AG04450 (cell line): ENCODE results near the gene CTRL. TPM values are rescaled to one million over a fixed set of nuclear protein-coding genes. Genes with fewer than 3 reads are reported as not detected.

Experiments
- CTCF ChIA-PET: fragments of 300-600, 350-600 bp; formaldehyde crosslinking; extraction: SDS; loops from one replicate; lab custom pipeline; 2022; ENCODE audit warnings: antibody characterized with exemption, inconsistent platforms; lab: Charles Lee
- POLR2A ChIA-PET: fragments of 350-600 bp; formaldehyde crosslinking; extraction: SDS; loops from one replicate; lab custom pipeline; 2021; ENCODE audit warnings: antibody characterized with exemption, inconsistent platforms; lab: Yijun Ruan, JAX
- DNase-seq: peaks from one replicate; pipeline ENCODE4 v3.0.0-alpha.2; 2011; ENCODE audit warnings: low read depth, low spot score
- H3K27ac ChIP-seq: one replicate; pipeline ENCODE4 v1.5.1; 2012; ENCODE audit warnings: low read depth, low read length, control low read depth
- H3K27me3 ChIP-seq: one replicate; pipeline ENCODE4 v1.6.0; 2012; ENCODE audit warnings: low read length; ENCODE audit not compliant: control insufficient read depth, insufficient read depth
- H3K4me3 ChIP-seq: 2 replicates; pipeline ENCODE4 v1.5.1; 2011; ENCODE audit warnings: mild to moderate bottlenecking, low read depth, low read length, control low read depth
- H3K9me3 ChIP-seq: 2 replicates; pipeline ENCODE4 v1.5.1; 2012; ENCODE audit warnings: low read length; ENCODE audit not compliant: control insufficient read depth, insufficient read depth
- polyA plus RNA-seq: library from polyadenylated mRNA; depleted of rRNA; stranded (reverse); fragments of >200 nt; gene quantifications from 2 replicates; pipeline ENCODE4 v1.2.3, GENCODE V29; 2011
- TF ChIP-seq, protein P1 (sequence below): IDR thresholded peaks from 2 replicates; pipeline ENCODE4 v1.5.1; 2011; ENCODE audit warnings: low read depth, low read length, control low read depth, inconsistent platforms

The CTRL gene
- polyA plus RNA-seq, 1 experiment = 0.14 TPM

GRCh38 chr16:67926181-67926750 is 5.4 kb downstream of the CTRL start:
- POLR2A ChIA-PET = interaction anchor here (0.6 to 0.7 kb wide), 2 partner anchors 20 to 147 kb away, joined by 3 to 4 read pairs; no protein-coding TSS in a partner anchor
- TF ChIP-seq, protein P1, sequence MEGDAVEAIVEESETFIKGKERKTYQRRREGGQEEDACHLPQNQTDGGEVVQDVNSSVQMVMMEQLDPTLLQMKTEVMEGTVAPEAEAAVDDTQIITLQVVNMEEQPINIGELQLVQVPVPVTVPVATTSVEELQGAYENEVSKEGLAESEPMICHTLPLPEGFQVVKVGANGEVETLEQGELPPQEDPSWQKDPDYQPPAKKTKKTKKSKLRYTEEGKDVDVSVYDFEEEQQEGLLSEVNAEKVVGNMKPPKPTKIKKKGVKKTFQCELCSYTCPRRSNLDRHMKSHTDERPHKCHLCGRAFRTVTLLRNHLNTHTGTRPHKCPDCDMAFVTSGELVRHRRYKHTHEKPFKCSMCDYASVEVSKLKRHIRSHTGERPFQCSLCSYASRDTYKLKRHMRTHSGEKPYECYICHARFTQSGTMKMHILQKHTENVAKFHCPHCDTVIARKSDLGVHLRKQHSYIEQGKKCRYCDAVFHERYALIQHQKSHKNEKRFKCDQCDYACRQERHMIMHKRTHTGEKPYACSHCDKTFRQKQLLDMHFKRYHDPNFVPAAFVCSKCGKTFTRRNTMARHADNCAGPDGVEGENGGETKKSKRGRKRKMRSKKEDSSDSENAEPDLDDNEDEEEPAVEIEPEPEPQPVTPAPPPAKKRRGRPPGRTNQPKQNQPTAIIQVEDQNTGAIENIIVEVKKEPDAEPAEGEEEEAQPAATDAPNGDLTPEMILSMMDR = 0 out of 2 replicates have a peak, but pooled peaks have one; percentile 7
- H3K27ac ChIP-seq = peak overlapping the region; percentile 11
- no peak overlapping the region for H3K4me3 ChIP-seq
- CTCF ChIA-PET = interaction anchor here (0.5 to 2.8 kb wide), 4 partner anchors 42 to 405 kb away, joined by 3 to 12 read pairs (median 6); partner anchors contain the start of gene NRN1L
- no peak for DNase-seq
- no peaks in the 10 kb centered on the region for H3K27me3 ChIP-seq
- H3K9me3 ChIP-seq = no peaks in the 10 kb centered on the region

- H3K27me3 ChIP-seq = no peaks in the 10 kb centered on the region
- TF ChIP-seq, protein P1 = no peak
- DNase-seq = no peak
- no peak overlapping the region for H3K4me3 ChIP-seq
- ChIA-PET POLR2A (interaction anchor here (0.7 kb wide), 1 partner anchor 252 kb away, joined by 5 read pairs; no protein-coding TSS in a partner anchor), CTCF (interaction anchor here (0.9 to 2.8 kb wide), 2 partner anchors 40 to 92 kb away, joined by 3 to 12 read pairs; partner anchors contain the start of gene NRN1L)
- H3K9me3 ChIP-seq = no peaks in the 10 kb centered on the region
- no peak overlapping the region for H3K27ac ChIP-seq
These were observed 7.3 kb downstream of the CTRL start for GRCh38 chr16:67924140-67924906.

- Histone ChIP-seq H3K27me3 (no peaks in the 10 kb centered on the region), H3K9me3 (no peaks in the 10 kb centered on the region), H3K4me3 (no peak overlapping the region), H3K27ac (no peak overlapping the region)
- ChIA-PET CTCF (interaction anchor here (2.8 kb wide), 1 partner anchor 40 kb away, joined by 12 read pairs; the partner anchor contains the start of gene NRN1L), POLR2A (no interaction called here)
- no peak for DNase-seq
- TF ChIP-seq, protein P1 = no peak
These were observed 8.1 kb downstream of the CTRL start for GRCh38 chr16:67923414-67924116.

- H3K9me3 ChIP-seq = no peaks in the 10 kb centered on the region
- H3K4me3 ChIP-seq = no peak overlapping the region
- H3K27ac ChIP-seq = no peak overlapping the region
- DNase-seq = no peak
- CTCF ChIA-PET = interaction anchor here (0.6 to 1.1 kb wide), 2 partner anchors 38 to 106 kb away, joined by 3 to 4 read pairs; partner anchors contain the start of gene NRN1L
- TF ChIP-seq, protein P1 = no peak
- H3K27me3 ChIP-seq = no peaks in the 10 kb centered on the region
- POLR2A ChIA-PET = no interaction called here
These were observed 8.9 kb downstream of the CTRL start for GRCh38 chr16:67922740-67923139.
